Upper lobe of left lung (tissue), 4 donors: ENCODE results near the gene GDAP1L1.

ENCODE experiments used
- CTCF ChIP-seq, 6 experiments: fragments of 450-650 bp in 4 of 6; fragments of 200-600 bp in 2 of 6; sonication (generic) in 2 of 6; IDR thresholded peaks; one replicate each; pipeline ENCODE4 v1.5.1; 2016 to 2019; ENCODE audit warnings: antibody characterized with exemption in 6 of 6
- POLR2AphosphoS5 ChIP-seq, 2 donors: sonication (generic); formaldehyde crosslinking; IDR thresholded peaks; one replicate each; pipeline ENCODE4 v1.5.1; 2017; ENCODE audit warnings: antibody characterized with exemption in 2 of 2

GRCh38 chr20:44301285-44301684 is 54.2 kb downstream of the GDAP1L1 start:
- TF ChIP-seq CTCF (IDR thresholded peaks at IDR 0.05) = no peak
- TF ChIP-seq POLR2AphosphoS5 (IDR thresholded peaks at IDR 0.05) = no peak
